ENCODE results near the gene IQGAP3.

The IQGAP3 gene

GRCh38 chr1:156508205-156508954 lies 64.0 kb downstream of the IQGAP3 start:
- peak in 1 of 2 donors; percentile 51 for DNase-seq

- DNase-seq, result no peak
Observed at GRCh38 chr1:156506450-156506849, 65.9 kb downstream of the IQGAP3 start.

GRCh38 chr1:156505679-156506298 lies 66.6 kb downstream of the IQGAP3 start:
- no peak for DNase-seq

- peak; percentile 98 to 99 for DNase-seq
Observed at GRCh38 chr1:156504821-156505678, 67.3 kb downstream of the IQGAP3 start.

- peak; percentile 39 to 50 for DNase-seq
Observed at GRCh38 chr1:156504438-156504813, 67.9 kb downstream of the IQGAP3 start.

- no peak for DNase-seq
Observed at GRCh38 chr1:156503698-156504437, 68.5 kb downstream of the IQGAP3 start.

- DNase-seq, result peak in 1 of 2 donors; percentile 45
Observed at GRCh38 chr1:156502894-156503697, 69.3 kb downstream of the IQGAP3 start.

GRCh38 chr1:156502391-156502893 lies 69.9 kb downstream of the IQGAP3 start:
- no peak for DNase-seq

GRCh38 chr1:156500793-156501506 lies 71.4 kb downstream of the IQGAP3 start:
- DNase-seq, result peak; percentile 93

GRCh38 chr1:156500543-156500792 lies 71.9 kb downstream of the IQGAP3 start, which contains the start of gene MEF2D:
MEF2D (minus strand) TSS chr1:156500775; CDS start chr1:156483292, 17,483 bp downstream.
- no peak for DNase-seq

GRCh38 chr1:156499842-156500542 lies 72.4 kb downstream of the IQGAP3 start:
- peak; percentile 55 to 59 for DNase-seq

- no peak for DNase-seq
Observed at GRCh38 chr1:156499194-156499841, 73.0 kb downstream of the IQGAP3 start.

GRCh38 chr1:156498432-156499193 lies 73.8 kb downstream of the IQGAP3 start:
- DNase-seq, result no peak

- DNase-seq, result no peak
Observed at GRCh38 chr1:156497743-156498431, 74.5 kb downstream of the IQGAP3 start.

GRCh38 chr1:156497078-156497742 lies 75.2 kb downstream of the IQGAP3 start:
- DNase-seq, result no peak

- no peak for DNase-seq
Observed at GRCh38 chr1:156496211-156496761, 76.1 kb downstream of the IQGAP3 start.

- DNase-seq, result no peak
Observed at GRCh38 chr1:156495401-156496140, 76.8 kb downstream of the IQGAP3 start.

Measured in CD4-positive, alpha-beta T cell treated with Interleukin-1 beta for 1 hour (primary cell).